GM19463 (cell line): ENCODE results near the gene FZD10.

Experiments used
- ATAC-seq: cut with Tn5 transposase; IDR thresholded peaks from one replicate; pipeline ENCODE4 v1.9.1; 2021; ENCODE audit warnings: mild to moderate bottlenecking, moderate library complexity; ENCODE audit not compliant: unreplicated experiment

Gene FZD10

GRCh38 chr12:130131025-130131424 is 31.2 kb upstream of the FZD10 start:
- no peak for ATAC-seq

- ATAC-seq, result no peak
Observed at GRCh38 chr12:130131801-130132200, 30.5 kb upstream of the FZD10 start.

GRCh38 chr12:130132831-130133511 is 29.3 kb upstream of the FZD10 start:
- ATAC-seq, result no peak

- ATAC-seq, result no peak
Observed at GRCh38 chr12:130133851-130134562, 28.3 kb upstream of the FZD10 start.

- ATAC-seq, result no peak
Observed at GRCh38 chr12:130134563-130134915, 27.7 kb upstream of the FZD10 start.

DNA sequence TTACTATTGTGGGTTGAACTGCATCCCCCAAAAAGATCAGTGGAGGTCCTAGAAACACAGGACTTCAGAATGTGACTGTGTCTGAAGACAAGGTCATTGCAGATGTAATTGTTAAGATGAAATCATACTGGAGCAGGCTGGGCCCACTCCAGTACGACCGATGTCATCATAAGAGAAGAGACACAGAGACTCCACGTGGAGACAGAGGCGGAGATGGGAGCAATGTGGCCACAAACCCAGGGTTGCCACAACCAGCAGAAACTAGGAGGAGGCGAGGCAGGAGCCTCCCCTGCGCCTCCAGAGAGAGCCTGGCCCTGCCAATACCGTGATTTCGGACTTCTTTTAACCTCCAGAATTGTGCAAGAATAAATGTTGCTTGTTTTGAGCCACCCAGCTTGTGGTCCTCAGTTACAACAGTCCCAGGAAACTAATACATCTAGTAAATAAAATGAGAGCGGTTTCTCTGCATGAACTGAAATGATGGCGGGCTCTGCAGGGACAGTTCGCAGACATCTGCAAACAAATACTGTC is 25.7 kb upstream of the FZD10 start:
- ATAC-seq, result no peak

GRCh38 chr12:130137040-130138018 is 24.9 kb upstream of the FZD10 start:
- ATAC-seq, result no peak

- no peak for ATAC-seq
Observed at GRCh38 chr12:130138478-130138877, 23.8 kb upstream of the FZD10 start.

GRCh38 chr12:130139567-130140421 is 22.5 kb upstream of the FZD10 start:
- ATAC-seq, result no peak

DNA sequence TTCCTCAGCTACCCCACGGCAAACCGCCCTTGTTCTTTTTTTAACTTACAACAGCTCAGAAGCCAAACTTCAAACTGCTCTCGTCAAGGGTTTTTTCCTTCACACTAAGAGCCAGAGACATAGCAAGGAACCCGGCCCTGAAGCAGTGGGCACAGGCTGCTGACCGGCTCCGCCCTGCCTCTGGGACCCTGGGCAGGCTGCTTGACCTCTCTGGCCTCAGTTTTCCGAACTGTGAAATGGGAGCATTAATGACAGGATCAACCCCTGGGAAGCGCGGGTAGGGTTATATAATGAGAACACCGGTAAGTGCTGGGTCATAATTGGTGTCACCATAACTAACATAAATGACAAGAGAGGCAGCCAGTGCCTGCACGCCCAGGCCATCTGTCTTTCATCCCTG is 21.2 kb upstream of the FZD10 start:
- ATAC-seq, result no peak

DNA sequence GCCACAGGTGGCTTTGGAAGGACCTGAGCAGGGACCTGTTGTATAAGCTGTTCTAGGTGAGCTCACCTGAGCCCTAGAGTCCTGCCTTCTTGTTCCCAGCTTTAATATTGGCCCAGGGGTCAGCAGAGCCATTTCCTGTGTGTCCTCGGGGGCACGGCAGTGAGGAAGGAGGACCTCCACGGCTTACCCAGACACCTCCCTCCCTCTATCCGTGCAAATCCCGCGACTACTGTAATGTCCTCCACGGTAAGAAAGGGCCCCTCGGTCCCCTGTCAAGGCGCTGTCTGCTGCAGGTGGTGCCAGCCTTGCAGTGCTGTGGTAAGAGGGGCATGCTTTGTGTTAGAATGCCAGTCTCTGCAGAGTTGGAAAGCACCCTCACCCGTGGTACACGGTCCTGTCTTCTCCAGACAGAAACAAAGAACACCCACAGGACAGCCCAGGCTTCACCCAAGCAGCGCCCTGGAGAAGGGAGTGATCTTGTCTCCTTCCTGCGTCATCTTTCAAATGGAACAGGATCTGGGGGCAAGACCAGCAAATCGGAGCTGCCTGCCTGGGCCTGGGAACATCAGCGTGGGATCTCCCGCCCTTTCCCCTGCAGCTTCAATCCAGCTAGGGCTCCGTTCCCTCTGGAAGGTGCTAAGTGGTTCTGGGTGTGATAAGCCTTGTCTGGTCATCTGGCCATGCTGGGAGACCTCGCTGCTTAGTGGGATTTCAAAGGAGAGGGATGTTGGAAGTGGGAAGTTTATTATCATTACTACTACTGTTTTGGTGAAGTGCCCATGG is 20.2 kb upstream of the FZD10 start:
- no peak for ATAC-seq

GRCh38 chr12:130142736-130143135 is 19.5 kb upstream of the FZD10 start:
- no peak for ATAC-seq

DNA sequence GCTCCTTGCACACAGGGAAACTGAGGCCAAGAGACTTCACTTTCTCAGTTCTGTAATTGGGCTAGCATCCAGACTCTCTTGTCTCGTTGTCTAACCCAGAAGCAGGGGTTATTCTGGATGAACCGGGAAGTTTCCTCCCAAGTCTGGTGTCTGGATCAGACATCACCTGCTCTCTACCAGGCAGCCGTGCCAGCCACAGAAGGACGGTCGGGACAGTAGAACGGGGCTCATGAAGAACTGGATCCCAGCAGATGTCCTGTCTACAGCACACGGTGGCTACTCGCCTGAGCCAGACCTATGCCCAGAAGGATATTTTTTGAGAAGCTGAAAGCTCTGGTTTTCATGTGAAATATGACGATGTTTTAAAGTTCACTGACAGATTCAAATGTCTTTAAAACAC is 19.1 kb upstream of the FZD10 start:
- ATAC-seq, result no peak

GRCh38 chr12:130144256-130144655 is 18.0 kb upstream of the FZD10 start:
- no peak for ATAC-seq

GRCh38 chr12:130145731-130146130 is 16.5 kb upstream of the FZD10 start:
- ATAC-seq, result no peak

DNA sequence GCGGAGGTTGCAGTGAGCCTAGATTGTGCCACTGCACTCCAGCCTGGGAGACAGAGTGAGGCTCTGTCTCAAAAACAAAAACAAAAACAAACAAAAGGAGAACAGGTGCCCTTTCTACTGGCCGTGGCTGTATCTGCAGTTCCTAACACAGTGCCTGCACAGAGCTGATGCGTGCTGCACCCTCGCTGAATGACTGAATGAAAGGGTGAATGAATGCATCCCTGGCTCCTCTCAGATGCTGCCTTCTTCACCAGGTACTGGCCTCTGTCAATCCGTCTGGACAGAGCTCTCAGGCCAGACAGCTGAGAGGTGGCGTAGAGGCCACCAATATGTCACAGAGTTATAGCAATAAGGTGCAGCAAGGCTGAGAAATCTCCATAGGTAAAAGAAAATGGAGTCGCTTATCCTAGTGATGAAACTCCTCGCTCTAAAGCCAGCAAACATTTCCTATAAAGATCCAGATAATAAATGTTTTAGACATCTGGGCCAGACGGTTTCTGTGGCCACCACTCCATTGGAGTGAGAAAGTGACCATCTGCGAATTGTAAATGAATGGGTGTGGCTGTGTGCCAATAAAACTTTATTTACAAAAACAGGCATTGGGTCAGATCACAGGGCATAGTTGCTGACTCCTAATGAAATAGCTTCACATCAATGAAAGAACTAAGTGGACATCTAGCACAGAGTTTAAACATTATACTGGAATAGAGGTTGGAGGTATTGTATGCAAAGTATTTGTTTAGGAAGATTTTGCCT is 15.9 kb upstream of the FZD10 start:
- no peak for ATAC-seq

GRCh38 chr12:130147875-130148596 is 14.2 kb upstream of the FZD10 start:
- ATAC-seq, result no peak

GRCh38 chr12:130151846-130152245 is 10.4 kb upstream of the FZD10 start:
- no peak for ATAC-seq
